NCI-H69 (cell line): ENCODE measurements around the gene MLXIP.
A peak's percentile ranks its signal among the peaks of the same experiment; 100 is the strongest.
"Not testable (repeated sequence)": the region's sequence is repeated elsewhere in the genome, so short reads cannot be mapped to it uniquely, and the experiment has no call there.

ENCODE experiments used
- DNase-seq: peaks from one replicate; lab custom pipeline; 2025; lab: John Stamatoyannopoulos, UW

Gene MLXIP

DNA sequence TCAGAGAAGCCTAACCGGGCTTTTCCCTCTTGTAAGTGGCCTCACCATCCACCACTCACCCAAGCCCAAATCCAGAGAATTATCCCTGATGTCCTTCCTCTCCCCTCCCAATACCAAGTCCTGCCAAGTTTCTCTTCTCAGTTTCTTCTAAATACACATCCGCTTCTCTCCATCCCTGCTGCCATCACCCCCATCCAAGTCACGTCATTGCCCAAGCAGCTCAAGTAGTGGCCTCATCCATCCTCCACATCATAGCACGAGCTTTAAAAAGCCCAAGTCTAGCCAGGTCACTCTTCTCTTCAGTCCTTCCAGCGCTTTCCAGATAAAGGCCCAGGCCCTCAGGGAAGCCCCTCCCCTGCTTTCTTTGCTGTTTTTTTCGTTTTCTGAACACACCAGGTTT lies 70.1 kb downstream of the MLXIP start:
- no peak for DNase-seq

DNA sequence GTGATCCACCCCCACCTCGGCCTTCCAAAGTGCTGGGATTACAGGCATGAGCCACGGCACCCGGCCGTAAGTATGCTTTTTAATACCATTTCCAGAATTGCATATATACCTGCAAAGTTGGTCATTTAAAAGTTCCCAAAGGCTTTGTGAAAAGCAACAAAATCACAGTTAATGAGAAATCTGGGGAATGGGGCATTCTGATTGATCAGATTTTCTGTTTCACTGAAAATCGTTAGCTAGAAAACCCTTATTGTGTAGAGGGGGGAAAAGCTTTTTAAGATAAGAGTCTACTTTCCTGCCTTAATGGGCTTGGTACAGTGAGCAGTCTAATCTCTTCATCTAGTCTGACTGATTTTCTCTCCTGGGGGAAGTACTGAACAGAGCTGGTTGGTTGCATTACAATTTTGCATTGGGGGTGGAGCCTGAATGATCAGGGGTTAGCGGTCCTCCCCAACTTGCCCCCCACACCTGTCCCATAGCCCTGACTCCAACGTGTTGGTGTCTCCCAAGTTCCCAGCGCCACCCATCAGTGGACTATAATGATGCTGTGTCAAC lies 71.6 kb downstream of the MLXIP start:
- no peak for DNase-seq

DNA sequence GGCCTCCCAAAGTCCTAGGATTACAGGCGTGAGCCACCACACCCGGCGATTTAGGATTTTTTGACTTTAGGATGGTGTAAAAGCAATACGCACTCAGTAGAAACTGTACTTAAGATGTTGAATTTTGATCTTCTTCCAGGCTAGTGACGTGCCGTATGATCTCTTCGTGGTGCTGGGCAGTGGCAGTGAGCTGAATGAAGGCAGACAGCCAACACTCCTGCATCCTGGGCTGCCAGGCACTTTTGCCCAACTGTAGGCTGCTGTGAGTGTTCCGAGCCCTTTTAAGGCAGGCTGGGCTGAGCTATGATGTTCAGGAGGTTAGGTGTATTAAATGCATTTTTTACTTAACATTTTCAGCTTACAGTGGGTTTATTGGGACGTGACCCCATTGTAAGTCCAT lies 74.2 kb downstream of the MLXIP start:
- no peak for DNase-seq

DNA sequence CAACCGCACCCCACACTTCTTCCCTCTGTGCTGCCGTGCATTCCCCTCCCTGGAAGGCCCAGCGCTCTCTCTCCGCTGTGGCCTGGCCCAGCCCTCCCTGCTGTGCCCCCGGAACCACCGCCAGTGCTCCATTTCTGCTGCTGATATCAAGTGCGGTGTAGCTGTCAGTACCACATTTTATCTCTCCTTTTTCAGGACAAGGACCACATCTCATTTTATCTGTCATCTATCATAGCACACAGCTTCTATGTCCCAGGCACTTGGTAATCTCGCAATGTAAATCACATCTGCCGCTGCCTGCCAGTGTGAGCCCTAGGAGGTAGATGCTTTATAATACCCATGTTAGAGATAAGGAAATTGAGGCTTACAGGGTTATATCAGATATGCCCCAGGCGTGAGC lies 77.1 kb downstream of the MLXIP start:
- no peak for DNase-seq

DNA sequence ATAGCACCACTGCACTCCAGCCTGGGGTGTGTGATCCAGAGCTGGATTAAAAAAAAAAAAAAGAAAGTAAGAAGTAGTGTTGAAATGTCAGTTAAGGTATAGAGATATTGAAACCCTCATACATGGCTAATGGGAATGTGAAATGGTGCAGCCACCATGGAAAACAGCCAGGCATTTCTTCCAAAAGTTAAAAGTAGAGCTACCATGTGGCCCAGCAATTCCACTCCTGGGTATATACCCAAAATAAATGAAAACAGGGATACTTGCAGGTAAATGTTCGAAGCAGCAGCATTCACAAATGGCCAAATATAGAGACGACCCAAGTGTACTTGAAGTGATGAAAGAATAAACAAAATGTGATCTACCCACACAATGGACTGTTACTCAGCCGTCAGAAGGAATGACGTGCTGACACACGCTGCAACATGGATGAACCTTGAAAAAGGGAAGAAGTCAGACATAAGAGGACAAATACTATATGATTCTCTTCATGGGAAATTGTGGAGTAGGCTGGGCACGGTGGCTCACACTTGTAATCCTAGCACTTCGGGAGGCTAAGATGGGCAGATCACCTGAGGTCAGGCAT lies 80.2 kb downstream of the MLXIP start:
- DNase-seq = no peak

DNA sequence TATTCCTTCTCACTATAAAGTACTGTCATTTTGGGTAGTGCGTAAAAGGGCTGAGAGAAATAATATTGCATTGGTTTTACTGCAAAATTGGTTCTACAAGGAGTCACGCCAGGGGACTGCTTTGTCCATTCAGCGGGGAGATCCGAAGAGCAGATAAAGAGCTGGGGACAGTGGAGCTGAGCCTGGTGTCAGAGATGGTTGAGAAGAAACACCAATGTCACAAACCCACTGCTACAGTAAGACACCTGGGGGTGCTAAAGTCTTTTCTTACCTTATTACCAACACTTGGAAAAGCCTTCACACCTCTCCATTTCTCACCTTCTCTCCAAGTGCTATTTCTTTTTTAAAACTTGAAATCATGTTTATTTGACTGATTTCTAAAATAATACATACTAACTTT lies 81.3 kb downstream of the MLXIP start:
- DNase-seq = peak; percentile 47

DNA sequence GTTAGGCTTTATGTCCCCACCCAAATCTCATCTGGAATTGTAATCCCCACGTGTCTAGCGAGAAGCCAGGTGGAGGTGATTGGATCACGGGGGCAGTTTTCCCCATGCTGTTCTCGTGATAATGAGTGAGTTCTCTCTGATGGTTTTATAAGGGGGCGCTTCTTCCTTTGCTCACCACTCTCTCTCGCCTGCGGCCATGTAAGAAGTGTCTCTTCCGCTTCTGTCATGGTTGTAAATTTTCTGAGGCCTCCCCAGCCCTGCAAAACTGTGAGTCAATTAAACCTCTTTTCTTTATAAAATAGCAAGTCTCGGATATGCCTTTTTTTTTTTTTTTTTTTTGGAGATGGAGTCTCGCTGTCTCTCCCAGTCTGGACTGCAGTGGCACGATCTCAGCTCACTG lies 82.2 kb downstream of the MLXIP start:
- no peak for DNase-seq

DNA sequence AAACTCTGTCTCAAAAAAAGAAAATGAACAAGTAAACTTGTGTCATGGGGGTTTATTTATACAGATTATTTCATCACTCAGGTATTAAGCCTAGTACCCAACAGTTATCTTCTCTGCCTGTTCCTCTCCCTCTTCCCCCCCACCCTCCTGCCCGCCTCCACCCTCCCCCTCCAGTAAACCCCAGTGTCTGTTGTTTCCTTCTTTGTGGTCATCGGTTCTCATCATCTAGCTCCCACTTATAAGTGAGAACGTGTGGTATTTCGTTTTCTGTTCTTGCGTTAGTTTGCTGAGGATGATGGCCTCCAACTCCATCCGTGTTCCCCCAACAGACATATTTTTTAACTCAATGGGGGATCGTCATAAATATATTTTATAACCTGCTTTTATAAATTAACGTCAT lies 83.1 kb downstream of the MLXIP start:
- no peak for DNase-seq

DNA sequence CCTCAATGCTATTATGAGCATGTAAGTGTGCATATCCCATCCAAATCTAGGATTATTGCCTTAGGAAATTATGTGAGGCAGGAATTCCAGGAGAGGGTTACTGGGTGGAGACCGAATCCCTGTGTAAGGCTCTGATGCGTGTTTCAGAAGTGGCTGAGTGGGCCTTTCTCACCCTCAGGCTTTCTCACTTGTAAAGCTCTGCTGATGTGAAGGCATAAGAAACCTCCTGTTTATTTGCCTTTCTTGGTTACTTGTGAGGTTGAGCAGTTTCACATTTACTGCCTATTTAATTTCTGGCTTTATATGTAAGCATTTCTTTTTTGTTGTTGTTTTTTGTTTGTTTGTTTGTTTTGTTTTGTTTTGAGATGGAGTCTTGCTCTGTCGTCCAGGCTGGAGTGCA lies 84.4 kb downstream of the MLXIP start:
- no peak for DNase-seq

DNA sequence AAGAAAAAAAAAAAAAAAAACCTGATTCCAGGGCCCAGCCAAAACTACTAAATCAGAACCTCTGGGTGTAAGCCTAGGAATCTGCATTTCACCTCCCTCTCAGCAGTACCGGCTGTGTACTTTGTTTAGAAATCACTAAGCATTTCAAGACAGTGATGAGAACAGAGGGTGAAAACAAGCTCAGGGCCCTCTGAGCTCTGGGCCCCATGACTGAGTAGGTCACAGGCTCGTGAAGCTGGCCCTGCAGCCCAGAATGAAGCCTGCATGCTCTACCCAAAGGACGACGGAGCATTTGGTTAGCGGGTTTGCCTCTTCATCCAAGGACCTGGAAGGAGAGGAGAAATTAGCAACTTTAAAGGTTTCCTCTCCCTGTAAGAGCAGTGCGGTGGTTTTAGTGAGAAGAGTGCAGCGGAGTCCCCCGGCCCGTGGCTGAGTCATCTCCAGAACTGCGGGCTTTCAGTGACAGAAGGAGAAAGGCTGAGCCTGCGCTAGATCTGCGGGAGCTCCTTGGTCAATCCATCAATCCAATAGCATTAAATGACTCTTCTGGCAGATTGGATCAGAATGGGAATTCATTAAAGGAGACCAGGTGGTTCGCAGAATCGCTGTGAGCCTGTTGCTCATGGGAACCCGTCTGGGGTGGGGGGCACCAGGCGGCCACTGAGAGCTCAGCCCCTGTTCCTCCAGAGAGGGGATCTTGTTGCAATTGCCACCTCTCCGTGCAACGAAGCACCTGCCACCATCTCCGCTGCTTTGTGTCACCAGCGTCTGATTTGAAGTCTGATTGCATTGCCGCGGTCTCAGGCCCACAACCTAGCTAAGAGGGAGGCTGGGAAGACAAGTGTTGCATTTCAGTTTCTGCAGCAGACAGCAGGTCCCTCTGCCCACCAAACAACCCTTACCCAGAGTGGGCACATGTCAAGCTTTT lies 88.1 kb downstream of the MLXIP start:
- no peak for DNase-seq

DNA sequence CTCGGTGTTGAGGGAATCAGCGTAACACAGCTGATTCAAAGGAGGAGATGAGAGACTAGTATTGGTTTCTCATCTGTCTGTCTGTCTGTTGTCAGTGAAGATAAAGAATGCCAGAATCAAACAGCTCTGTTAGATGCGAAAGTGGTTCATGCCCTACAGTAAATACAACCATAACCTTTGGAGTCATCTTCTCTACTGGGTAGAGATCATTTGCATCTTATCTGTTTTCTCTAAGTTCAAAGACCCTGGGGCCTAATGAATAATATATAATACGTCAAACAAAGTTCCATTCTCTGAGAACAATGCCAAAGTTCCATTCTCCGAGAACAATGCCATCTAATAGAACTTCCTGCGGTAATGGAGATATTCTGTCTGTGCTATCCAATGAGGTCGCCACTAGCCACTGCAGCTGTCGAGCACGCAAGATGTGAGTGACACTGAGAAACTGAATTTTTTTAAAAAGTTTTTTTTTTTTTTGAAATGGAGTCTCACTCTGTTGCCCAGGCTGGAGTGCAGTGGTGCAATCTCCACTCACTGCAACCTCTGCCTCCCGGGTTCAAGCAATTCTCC lies 88.9 kb downstream of the MLXIP start:
- no peak for DNase-seq

DNA sequence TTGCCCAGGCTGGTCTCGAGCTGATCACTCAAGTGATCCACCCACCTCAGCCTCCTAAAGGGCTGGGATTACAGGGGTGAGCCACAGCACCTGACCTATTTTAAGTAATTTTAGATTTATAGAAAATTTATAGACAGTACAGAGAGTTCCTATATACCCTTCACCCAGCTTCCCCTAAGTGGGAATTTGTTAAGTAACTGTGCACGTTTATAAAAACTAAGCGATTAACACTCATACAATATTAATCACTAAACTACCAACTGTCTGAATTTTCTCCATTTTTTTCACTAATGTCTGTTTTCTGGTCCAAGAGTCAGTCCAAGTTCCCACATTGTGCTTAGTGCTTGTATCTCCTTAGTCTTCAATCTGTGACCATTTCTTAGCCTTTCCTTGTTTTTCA lies 89.9 kb downstream of the MLXIP start:
- DNase-seq = no peak

DNA sequence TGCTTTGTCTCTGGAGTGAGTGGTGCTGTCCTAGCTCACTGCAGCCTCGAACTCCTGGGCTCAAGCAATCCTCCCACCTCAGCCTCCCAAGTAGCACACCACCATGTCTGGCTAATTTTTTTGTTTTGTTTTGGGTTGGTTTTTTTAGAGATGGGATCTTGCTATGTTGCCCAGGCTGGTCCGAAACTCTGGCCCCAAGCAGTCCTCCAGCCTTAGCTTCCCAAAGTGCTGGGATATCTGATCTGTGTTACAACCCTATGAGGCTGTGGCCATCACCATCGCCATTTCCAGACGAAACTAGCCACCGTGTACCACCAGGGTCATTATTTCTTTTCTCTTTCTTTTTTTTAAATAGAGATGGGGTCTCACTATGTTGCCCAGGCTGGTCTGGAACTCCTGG lies 92.8 kb downstream of the MLXIP start:
- no peak for DNase-seq

DNA sequence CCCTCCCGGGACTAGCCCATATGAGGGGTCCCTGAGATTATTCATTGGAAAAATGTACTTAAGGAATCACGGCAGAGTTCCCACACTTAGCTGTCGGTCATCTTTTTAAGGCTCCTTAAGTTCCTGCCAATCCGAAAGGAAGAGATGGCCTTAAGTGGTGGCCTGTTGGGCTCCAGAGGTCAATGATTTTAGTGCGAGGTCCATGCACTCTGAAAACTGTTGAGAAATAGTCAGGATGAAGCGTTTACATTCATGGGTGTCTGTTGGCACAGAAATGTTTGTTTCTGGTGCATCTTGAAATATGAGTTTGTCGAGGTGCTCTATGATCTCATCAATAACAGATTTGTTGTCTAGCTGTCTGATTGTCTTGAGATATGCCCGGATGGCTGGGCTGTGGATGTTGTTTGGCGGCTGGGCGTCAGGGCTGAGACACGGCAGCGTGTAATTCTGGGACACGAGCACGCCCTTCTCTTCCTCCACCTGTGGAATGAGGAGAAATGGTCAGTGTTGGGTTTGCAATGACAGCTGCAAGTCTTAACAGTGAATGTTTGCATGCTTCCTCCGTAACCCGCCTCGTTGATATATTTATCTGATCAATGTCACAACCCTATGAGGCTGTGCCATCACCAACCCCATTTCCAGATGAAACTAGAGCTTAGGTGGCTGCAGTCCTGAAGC lies 93.8 kb downstream of the MLXIP start:
- DNase-seq = no peak

DNA sequence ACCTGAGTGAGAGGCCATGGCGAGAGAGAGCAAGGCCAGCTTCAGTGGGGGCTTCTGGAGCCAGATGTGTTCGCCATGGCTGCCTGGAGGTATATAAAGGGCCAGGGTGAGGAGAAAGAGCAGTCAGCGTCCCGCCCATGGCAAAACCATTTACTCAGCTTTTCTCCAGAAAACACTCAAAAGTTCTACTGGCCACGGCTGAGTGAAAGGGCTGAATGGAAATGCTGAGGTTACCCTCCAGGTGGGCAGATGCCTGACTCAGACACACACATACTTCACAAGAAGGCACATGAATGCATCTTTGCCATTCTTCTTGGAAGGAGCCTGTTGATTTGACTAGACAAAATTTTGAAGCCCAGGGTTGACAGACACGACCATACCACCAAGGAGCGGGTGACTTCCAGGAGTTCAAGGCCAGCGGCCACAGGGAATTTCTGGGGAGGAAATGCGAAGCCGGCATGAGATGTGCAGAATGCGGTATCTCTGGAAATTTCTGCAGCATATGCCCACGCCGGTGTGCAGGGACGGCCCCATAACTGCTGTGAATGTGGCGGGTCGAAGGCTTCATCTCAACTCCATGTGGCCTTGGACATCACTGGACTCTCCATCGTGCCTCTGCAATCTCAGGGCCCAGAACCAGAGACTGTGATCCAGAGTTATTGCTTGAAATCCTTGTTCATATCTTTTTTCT lies 95.7 kb downstream of the MLXIP start, which contains the start of gene IL31:
IL31 (minus strand) TSS at position 67 of the 691 bp plus-strand sequence; CDS start at position 18, 49 bp downstream.
- peak; percentile 40 for DNase-seq

DNA sequence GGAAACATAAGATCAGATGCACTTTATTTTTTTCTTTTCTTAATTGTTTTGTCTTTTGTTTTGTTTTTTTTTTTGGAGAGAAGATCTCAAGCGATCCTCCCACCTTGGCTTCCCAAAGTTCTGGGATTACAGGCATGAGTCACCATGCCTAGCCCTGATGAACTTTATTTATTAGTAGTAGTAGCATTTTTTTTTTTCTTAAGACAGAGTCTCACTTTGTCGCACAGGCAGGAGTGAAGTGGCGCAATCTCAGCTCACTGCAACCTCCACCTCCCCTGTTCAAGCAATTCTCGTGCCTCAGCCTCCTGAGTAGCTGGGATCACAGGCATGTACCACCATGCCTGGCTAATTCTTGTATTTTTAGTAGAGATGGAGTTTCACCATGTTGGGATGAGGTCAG lies 97.9 kb downstream of the MLXIP start:
- not testable (repeated sequence) for DNase-seq

DNA sequence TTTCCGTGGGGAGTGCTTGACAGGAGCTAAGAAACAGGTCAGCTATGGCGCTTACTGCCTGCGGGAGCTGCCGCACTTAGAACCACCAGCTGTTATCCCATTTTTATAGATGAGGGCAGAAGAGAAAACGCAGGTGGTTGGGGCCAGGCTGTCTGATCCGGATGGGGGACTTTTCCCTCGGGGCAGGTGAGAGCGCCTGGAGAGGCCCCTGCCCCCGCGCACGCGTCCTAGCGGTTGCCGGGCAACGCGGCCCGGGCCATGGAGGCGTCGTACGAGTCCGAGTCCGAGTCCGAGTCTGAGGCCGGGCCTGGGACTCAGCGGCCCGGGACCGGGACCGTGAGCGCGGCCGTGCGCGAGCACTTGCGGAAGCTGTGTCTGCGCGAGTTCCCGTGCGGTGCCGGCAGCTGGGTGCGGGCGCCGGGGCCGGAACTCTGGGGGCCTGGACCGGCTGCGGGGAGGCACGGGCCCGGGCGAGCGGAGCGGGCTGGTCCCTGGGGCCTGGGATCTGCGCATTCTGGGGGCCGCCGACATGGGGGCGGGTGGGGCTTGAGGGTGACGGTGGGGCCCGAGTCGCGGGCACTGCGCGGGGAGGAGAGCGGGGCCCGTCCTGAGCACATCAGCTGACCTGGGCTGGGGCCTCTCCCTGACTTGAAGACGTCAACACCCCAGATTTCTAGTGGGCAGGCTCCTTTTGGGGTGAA lies 104.5 kb downstream of the MLXIP start, which contains the start of gene LRRC43:
LRRC43 (plus strand) TSS at position 237 of the 701 bp plus-strand sequence; CDS start at position 259, 22 bp downstream.
- peak; percentile 97 for DNase-seq

DNA sequence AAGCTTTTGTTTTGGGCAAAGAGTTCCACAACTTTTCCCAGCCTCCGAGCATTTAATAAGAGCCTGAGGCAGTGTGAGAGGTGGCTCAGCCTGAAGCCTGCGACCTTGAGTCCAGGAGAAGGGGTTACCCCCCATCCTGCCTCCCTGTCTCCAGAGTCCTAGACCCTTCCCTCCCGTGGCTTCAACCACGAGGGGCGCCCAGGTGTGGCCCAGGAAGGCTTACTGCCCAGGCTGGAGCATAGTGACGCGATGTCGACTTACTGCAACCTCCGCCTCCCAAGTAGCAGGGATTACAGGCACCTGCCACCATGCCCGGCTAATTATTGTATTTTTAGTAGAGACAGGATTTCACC lies 105.0 kb downstream of the MLXIP start:
- peak; percentile 37 for DNase-seq

DNA sequence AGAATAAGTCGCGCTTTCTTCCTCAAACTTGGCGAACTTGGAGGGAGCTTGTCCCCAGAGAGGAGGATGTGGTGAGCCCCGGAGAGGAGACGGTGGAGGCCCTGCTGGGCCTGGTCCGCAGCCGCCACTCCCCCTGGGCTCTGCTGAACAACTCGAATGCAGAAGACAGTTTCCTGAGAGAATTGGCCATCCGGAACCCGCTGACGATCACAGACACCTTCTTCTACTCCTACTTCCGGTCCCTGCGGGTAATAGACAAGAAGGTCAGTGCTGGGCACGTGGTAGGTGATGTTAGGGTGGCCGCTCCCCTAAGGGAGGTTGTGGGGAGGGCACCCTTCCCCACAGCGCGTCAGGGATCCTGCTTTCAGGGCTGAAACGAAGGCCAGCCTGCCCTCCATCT lies 106.0 kb downstream of the MLXIP start:
- DNase-seq = no peak

DNA sequence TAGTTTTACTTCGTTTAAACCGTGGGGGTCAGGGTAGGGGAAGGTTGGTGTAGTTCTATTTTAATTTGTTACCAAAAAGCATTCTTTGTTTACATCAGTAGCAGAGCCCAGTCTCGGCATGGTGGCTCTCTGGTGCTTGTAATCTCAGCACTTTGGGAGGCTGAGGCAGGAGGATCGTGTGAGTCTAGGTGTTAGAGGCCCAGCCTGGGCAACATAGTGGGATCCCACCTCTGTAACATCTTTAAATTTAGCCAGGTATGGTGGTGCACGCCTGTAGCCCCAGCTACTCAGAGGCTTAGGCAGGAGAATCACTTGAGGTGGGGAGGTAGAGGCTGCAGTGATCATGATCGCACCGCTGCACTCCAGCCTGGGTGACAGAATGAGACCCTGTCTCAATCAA lies 106.5 kb downstream of the MLXIP start:
- DNase-seq = no peak

DNA sequence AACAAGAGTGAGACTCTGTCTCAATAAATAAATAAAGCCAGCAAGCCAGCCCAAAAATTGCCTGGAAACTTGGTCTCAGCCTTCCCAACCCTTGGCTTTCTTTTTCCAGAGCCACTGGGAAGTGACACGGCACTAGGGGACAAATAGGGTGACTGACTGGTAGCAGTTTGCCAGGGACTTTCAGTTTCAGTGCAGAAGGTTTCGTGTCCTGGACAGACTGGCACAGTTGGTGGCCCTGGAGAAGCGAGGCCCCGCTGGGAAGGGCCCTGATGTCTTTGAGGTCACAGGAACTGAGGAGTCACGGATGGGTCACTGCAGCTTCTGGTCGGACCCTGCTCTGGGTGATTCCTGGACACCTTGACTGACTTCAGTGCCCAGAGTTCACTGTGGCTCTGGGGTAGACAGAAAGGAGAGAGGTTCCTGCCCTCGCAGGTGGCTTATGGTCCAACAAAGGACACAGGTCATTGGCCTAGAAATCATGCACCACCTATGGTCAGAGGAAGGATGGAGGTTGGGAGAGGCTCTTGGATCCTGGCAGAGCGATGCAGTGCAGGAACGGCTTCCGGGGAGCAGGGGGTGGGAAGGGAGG lies 107.0 kb downstream of the MLXIP start:
- DNase-seq = no peak
